ENCODE measurements around the gene GAB2. TPM values are rescaled to one million over a fixed set of nuclear protein-coding genes. Genes with fewer than 3 reads are reported as not detected.

GAB2 gene
- total RNA-seq, 1 donor from 2014 or later, result 65.8 TPM

DNA sequence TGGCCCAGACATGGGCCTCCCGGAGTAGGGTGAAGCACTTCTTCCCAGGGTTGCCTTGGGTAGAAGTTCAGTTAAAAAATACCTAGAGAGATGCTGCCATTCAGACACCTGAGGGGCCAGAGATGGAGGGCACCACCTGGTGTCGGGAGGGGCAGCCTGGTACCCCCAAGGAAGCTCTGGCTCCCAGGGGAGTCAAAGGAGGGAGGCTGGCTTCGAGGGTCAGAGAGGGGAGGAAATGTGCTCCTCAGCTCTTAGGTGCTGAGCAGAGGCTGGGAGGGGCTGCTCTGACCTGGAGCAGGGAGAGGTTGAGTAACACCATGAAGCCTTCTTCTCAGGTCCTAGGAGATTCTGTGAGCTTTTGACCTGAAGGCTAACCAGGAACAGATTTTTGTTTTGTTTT, 227.8 kb downstream of the GAB2 start:
- peak overlapping the region; percentile 81 for H3K27ac ChIP-seq
- TF ChIP-seq, protein P1, sequence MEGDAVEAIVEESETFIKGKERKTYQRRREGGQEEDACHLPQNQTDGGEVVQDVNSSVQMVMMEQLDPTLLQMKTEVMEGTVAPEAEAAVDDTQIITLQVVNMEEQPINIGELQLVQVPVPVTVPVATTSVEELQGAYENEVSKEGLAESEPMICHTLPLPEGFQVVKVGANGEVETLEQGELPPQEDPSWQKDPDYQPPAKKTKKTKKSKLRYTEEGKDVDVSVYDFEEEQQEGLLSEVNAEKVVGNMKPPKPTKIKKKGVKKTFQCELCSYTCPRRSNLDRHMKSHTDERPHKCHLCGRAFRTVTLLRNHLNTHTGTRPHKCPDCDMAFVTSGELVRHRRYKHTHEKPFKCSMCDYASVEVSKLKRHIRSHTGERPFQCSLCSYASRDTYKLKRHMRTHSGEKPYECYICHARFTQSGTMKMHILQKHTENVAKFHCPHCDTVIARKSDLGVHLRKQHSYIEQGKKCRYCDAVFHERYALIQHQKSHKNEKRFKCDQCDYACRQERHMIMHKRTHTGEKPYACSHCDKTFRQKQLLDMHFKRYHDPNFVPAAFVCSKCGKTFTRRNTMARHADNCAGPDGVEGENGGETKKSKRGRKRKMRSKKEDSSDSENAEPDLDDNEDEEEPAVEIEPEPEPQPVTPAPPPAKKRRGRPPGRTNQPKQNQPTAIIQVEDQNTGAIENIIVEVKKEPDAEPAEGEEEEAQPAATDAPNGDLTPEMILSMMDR (IDR thresholded peaks at IDR 0.05), result no peak
- intact Hi-C loops (cut with DNase I), result no loop called here
- no peaks in the 10 kb centered on the region for H3K27me3 ChIP-seq
- peaks cover 39% of the 10 kb centered on the region for H3K4me1 ChIP-seq
- H3K9me3 ChIP-seq, result no peaks in the 10 kb centered on the region
- DNase-seq (no peak), ATAC-seq (no peak)
- H3K4me3 ChIP-seq, result peak overlapping the region; percentile 95
- no peaks in the 10 kb centered on the region for H3K36me3 ChIP-seq

DNA sequence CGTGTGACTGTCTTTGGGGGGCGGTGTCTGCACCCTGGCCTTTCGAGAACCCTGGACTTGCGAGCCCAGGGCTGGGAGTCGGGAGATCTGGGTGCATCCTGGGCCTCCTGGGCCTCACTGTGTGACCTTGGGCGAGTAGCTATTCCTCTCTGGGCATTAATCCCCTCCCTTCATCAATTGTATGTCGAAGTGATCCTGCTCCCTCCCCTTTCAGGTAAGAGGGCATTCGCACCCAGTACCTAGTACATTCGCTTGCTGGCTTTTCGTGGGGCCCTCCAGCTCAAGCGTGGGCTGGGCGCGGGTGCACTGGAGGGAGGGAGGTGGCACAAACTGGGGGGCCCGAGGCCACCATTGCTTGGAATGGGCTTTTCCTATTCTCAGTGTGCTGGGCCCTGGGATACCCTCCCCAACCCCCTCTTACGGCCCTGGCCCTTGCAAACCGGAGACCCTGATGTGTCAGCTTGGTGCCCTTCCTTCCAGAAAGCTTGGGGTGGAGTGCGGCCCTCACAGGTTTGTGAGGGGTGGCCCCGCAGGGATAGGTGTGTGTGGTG, 228.4 kb downstream of the GAB2 start:
- peaks cover 39% of the 10 kb centered on the region for H3K4me1 ChIP-seq
- ATAC-seq, result no peak

DNA sequence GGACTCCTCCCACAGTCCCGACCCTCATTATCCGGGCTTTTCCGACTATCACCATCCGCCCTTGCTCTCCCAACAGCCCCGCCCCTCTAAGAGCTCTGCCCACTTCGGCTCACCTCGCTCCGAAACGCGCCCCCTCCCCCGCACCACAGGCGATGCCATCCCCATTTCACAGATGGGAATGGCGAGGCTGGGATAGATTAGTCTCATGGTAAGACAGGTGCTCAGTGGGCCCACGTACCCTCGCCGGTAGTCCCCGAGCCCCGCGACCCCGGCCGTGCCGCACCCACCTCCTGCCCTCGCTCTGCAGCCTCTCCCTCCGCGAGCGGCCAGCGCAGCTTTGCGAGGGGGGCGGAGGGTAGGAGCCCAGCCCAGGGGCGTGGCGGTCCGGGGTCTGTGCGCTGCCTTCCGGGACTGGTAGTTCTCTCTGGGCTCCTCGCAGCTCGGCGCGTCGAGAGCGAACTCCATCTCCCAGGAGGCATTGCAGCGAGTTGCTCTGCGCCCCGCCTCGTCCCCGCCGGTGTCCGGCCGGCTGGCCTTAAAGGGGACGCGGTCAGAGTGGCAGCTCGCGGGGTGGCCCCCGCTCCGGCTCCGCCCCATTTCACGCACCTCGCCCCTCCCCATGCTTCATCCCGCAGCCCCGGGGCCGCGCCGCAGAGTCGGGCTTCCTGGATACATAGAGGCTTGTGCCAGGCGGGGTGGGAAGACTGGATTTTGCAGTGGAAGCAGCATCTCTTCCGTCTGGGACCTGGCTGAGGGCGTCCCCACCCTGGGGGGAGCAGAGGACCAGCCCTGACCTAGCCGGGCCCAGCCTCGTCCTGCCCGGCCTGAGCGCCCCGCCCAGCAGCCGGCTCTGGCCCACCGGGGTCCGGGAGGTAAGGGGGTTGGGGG, 229.1 kb downstream of the GAB2 start, which contains the start of the genes KCTD21 and USP35:
TSS of gene KCTD21 (minus strand) at position 341 of the 888 bp plus-strand sequence. CDS start 14,072 bp downstream, outside the sequence.
TSS of gene USP35 (plus strand) at position 634 of the 888 bp plus-strand sequence. CDS start 7,327 bp downstream, outside the sequence.
- ATAC-seq, result peak; percentile 97
- H3K27me3 ChIP-seq, result no peaks in the 10 kb centered on the region
- no peaks in the 10 kb centered on the region for H3K9me3 ChIP-seq
- intact Hi-C loops (cut with DNase I), result no loop called here
- TF ChIP-seq, protein P1 (IDR thresholded peaks at IDR 0.05), result no peak
- H3K27ac ChIP-seq, result peak within 1 kb of the TSS; percentile 81
- DNase-seq, result peak; percentile 99
- peak within 1 kb of the TSS; percentile 95 for H3K4me3 ChIP-seq
- H3K4me1 ChIP-seq, result peaks cover 39% of the 10 kb centered on the region
- H3K36me3 ChIP-seq, result no peaks in the 10 kb centered on the region

More for the DNA sequence above, 228.4 kb downstream of the GAB2 start:
- no peaks in the 10 kb centered on the region for H3K9me3 ChIP-seq
- no peaks in the 10 kb centered on the region for H3K27me3 ChIP-seq
- intact Hi-C loops (cut with DNase I), result no loop called here
- TF ChIP-seq, protein P1 (IDR thresholded peaks at IDR 0.05), result no peak
- no peak for DNase-seq
- H3K4me3 ChIP-seq, result peak overlapping the region; percentile 95
- no peaks in the 10 kb centered on the region for H3K36me3 ChIP-seq
- peak overlapping the region; percentile 81 for H3K27ac ChIP-seq

DNA sequence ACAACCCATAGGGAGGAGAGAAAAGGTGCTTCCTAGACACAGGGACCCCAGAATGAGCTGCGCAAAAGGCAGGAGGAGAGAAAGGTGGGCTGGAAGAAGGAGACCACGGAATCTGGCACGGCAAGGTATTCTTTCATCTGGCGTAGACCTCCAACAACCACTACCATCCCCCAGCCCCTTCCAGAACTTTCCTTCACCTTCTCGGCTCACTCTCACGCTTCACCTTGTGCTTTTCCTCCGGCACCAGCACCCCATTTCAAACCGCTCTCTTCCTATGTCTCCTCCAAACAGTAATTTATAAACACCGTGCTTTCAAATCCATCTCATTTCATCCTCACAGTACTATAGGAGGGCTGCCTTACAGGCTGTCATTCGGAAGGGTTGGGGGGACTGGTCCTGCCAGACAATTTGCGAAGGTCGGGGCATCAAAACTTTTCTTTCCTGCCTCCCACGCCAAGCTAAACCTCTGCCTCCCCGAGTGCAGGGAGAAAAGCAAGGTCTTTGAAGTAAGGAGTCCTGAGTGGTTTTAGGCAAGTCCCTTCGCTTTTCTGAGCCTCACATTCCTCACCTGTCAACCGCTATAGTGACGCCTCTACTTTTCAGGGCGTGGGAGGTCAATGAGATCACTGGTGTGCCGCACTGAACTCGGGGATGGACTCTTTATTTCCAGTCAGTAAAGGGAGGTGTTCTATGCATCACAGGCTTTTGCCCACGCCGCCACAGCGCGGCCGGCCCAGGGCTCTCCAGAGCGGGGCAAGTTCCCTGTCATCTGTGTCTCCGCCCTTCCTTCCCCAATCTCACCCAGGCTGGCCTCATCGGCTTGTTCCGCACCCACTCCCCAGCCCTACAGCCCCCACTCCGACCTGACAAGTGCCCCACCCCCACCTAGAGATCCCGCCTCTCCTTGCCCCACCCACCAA, 230.0 kb downstream of the GAB2 start:
- intact Hi-C loops (cut with DNase I), result no loop called here
- no peaks in the 10 kb centered on the region for H3K27me3 ChIP-seq
- DNase-seq (no peak), ATAC-seq (no peak)
- H3K36me3 ChIP-seq, result peaks cover 4% of the 10 kb centered on the region
- TF ChIP-seq, protein P1 (IDR thresholded peaks at IDR 0.05), result no peak
- H3K27ac ChIP-seq, result peak overlapping the region; percentile 81
- no peaks in the 10 kb centered on the region for H3K9me3 ChIP-seq
- peak overlapping the region; percentile 95 for H3K4me3 ChIP-seq
- H3K4me1 ChIP-seq, result peaks cover 38% of the 10 kb centered on the region

DNA sequence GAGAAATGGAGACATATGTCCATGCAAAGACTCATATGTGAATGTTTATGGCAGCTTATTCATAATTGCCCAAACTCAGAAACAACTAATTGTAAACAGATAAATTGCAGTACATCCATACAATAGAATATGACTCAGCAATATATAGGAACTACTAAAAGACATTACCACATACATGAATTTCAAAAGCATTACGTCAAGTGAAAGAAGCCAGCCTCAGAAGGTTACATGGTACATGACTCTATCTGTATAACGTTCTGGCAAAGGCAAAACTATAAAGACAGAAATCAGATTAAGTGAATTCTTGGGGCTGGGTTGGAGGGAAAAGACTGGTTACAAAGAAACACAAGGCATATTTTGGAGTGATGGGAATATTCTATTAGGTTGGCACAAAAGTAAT, 236.4 kb downstream of the GAB2 start:
- intact Hi-C loops (cut with DNase I), result no loop called here
- Histone ChIP-seq H3K4me3 (no peak overlapping the region), H3K27me3 (no peaks in the 10 kb centered on the region), H3K36me3 (peaks cover 7% of the 10 kb centered on the region), H3K9me3 (no peaks in the 10 kb centered on the region), H3K4me1 (peaks cover 8% of the 10 kb centered on the region), H3K27ac (no peak overlapping the region)
- TF ChIP-seq, protein P1 (IDR thresholded peaks at IDR 0.05), result no peak
- DNase-seq (no peak), ATAC-seq (peak; percentile 44)

All from upper lobe of right lung (tissue), 1 donor.